Retinal pigment epithelial cell (primary cell): ENCODE data around the gene THRA.

ENCODE experiments used
- DNase-seq: peaks from one replicate; pipeline ENCODE4 v3.0.0-alpha.2; 2010; ENCODE audit warnings: low read depth
- H3K4me3 ChIP-seq: 2 replicates; pipeline ENCODE4 v1.5.1; 2011; ENCODE audit warnings: mild to moderate bottlenecking, low read length, control low read depth, moderate library complexity
- TF ChIP-seq, protein P1 (sequence below): conservative IDR thresholded peaks from 2 replicates; pipeline ENCODE4 v1.5.1; 2011; ENCODE audit warnings: low read depth, low read length, control low read depth, inconsistent platforms

Gene THRA

DNA sequence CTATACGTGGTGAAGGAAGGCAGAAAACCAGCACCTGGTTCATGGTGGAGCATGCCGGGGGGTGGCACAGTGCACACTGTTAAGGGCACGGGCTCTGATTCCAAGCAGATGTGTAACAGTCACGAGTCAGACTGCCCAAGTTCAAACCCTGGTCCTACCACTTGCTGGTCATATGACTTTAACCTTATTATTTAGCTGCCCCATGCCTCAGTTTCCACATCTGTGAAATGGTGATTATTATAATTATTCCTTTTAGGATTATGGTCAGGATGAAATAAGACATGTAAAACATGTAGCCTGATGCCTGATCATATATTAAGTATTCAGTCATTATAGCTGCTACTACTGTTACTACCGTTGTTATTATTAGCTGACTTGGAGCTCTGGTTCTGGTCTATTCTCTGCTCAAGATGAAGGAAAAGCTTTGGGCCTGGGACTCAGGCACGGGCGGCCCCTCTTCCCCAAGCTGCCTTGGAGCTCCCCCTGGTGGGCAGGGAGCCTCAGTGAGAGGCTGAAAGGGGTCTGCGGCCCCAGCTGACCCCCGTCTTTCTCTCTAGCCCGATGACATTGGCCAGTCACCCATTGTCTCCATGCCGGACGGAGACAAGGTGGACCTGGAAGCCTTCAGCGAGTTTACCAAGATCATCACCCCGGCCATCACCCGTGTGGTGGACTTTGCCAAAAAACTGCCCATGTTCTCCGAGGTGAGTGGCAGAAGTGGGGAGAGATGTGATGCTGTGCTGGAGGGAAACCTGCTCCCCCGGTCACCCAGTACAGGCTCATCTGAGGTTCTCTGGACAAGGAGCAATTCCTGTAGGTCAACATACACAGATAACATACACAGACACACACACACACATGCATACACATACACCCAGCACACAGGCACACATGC is 23.6 kb downstream of the THRA start:
- TF ChIP-seq, protein P1, sequence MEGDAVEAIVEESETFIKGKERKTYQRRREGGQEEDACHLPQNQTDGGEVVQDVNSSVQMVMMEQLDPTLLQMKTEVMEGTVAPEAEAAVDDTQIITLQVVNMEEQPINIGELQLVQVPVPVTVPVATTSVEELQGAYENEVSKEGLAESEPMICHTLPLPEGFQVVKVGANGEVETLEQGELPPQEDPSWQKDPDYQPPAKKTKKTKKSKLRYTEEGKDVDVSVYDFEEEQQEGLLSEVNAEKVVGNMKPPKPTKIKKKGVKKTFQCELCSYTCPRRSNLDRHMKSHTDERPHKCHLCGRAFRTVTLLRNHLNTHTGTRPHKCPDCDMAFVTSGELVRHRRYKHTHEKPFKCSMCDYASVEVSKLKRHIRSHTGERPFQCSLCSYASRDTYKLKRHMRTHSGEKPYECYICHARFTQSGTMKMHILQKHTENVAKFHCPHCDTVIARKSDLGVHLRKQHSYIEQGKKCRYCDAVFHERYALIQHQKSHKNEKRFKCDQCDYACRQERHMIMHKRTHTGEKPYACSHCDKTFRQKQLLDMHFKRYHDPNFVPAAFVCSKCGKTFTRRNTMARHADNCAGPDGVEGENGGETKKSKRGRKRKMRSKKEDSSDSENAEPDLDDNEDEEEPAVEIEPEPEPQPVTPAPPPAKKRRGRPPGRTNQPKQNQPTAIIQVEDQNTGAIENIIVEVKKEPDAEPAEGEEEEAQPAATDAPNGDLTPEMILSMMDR: peak; percentile 79
- DNase-seq: no peak

DNA sequence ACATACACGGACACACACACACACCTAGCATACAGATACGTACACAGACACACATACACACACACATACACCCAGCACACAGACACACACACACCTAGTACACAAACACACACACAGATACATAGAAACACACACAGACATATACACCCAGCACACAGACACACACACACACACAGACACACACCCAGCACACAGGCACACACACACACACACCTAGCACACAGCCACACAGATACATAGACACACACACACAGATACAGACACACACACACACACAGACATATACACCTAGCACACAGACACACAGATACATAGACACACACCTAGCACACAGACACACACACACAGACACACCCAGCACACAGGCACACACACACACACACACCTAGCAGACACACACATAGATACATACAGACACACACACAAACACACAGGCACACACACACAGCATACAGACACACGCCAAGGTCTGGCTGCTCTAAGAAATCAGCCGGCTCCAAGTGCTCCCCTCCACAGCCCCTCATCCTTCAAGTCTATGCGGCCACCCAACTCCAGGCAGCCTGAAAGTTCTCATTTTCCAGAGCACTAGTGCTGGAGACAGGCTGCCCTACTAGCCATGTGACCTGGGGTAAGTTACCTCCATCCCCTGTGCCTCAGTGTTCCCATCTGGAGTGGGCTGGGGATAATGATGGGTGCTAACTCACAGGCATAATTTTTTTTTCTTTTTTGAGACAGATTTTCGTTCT is 24.5 kb downstream of the THRA start:
- TF ChIP-seq, protein P1: no peak
- DNase-seq: no peak
- H3K4me3 ChIP-seq: no peak overlapping the region

More for the DNA sequence above, 23.6 kb downstream of the THRA start:
- H3K4me3 ChIP-seq: no peak overlapping the region

DNA sequence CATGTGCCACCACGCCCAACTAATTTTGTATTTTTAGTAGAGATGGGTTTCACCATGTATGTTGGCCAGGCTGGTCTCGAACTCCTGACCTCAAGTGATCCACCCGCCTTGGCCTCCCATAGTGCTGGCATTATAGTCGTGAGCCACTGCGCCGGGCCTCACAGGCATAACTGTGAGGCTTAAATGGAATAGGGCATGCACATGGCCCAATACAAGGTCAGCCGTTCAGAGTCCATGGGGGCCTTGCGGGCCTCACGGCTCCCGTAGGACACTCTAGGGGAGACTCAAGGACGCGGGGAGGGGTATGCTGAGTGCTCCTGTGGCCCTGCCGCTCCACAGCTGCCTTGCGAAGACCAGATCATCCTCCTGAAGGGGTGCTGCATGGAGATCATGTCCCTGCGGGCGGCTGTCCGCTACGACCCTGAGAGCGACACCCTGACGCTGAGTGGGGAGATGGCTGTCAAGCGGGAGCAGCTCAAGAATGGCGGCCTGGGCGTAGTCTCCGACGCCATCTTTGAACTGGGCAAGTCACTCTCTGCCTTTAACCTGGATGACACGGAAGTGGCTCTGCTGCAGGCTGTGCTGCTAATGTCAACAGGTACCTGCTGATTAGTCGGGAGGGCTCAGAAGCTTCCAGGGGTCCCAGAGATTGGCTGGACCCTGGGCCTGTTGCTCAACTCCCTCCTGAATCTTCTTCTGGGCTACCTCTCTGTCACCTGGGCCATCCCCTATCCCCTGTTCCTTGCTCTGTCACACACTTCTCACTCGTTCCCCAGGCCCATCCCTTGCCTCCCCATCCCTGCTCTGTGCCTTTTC is 25.3 kb downstream of the THRA start:
- no peak overlapping the region for H3K4me3 ChIP-seq
- TF ChIP-seq, protein P1: no peak
- DNase-seq: no peak

DNA sequence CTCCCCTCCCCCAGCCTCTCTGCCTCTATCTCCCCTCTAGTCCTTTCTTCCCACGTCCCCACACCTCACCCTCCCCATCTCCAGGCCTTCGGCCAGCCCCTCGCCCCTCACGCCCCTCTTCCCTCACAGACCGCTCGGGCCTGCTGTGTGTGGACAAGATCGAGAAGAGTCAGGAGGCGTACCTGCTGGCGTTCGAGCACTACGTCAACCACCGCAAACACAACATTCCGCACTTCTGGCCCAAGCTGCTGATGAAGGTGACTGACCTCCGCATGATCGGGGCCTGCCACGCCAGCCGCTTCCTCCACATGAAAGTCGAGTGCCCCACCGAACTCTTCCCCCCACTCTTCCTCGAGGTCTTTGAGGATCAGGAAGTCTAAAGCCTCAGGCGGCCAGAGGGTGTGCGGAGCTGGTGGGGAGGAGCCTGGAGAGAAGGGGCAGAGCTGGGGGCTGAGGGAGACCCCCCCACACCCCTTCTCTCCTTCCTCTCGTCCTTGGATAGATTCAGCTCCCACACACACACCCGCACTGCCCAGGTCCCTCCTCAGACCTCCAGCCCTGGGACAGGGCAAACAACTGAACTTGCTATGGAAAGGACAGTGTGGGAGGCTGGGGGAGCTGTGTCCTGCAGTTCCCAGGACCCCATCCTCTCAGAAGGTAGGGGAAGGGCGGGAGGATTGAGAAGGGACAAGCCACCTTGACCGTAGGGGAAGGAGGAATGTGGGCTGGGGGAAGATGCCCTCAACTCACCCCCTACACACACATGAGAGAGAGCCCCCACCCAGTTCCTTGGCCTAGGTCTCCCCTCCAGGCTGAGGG is 26.5 kb downstream of the THRA start:
- TF ChIP-seq, protein P1: no peak
- no peak overlapping the region for H3K4me3 ChIP-seq
- no peak for DNase-seq

DNA sequence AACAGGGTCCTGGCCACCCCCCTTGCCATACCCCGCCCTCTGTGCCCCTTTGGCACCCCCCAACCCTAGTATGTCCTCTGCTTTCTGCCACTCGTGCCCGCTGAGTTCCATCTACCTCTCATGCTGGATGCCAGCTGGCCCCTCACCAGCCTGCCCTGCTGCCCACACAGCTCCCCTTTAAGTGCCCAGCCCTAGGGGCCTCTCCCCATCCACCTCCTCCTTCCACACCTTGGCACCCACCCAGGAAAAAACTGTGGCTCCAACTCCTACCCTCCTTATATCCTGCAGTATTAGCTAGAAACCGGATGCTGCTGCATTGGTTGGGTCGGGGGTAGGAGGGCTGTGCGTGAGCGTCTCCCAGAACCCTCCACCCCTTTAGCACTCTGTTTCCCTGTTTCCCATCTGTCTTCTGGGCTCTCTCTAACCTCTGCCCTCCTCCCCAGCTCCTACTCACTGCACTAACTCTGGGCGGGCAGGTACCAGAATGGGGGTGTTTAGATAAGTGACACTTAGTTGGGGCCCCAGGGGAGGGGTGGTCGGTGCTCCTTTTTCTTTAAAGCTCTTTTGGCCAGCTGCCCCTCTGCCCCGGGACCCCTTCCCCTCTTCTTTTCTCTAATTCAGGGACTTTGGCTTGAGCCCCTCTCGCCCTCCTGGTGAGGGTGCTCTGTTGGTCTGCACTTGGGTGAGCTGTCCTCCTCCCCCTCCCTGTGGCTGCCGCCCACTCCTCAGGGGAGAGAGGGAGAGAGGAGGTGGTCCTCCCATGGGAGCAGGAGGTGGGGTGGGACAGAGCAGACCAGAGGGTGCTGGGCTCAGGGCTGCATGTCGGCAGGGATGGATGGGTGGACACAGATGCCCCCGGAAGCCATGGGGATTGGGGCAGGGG is 27.7 kb downstream of the THRA start:
- DNase-seq: no peak
- no peak overlapping the region for H3K4me3 ChIP-seq
- TF ChIP-seq, protein P1: no peak
